Measurements from ENCODE around the gene NIF3L1.
"Not testable (repeated sequence)": the region's sequence is repeated elsewhere in the genome, so short reads cannot be mapped to it uniquely, and the experiment has no call there.

NIF3L1 gene

GRCh38 chr2:200871151-200871550 is 18.0 kb upstream of the NIF3L1 start:
- in situ Hi-C loops (cut with MboI; ENCODE audit: low sequenced_read_pairs), result no loop called here

DNA sequence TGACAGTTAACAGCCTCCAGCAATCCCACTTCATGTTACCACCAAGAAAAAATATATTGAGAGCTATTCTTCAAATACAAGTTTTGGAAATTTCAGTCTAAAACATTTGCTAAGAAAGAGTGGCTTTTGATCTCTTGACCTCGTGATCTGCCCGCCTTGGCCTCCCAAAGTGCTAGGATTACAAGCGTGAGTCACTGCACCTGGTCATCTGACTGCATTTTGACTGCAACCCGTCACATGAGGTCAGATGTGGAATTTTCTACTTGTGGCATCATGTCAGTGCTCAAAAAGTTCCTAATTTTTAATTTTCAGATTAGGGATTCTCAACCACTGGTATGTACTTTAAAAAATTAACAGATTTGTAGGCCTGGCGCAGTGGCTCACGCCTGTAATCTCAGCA is 15.6 kb upstream of the NIF3L1 start:
- in situ Hi-C loops (cut with MboI; ENCODE audit: low sequenced_read_pairs), result no loop called here

DNA sequence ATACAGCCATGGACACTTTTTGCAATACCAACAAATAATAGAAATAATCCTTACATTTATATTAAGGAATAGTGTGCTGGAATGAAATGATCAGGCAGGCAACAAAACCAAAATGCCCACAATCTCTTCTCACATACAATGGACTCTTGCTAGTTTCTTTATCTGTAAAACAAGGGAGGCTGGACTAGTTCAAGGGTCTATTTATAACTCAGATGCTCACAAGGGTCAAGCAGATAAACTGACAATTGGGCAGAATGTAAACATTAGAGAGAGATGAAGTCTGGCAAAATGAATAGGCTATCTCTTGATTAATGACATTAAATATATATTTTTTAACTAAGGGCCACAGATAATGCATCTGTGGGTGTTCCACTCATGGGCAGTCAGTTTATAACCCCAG is 11.7 kb upstream of the NIF3L1 start:
- in situ Hi-C loops (cut with MboI; ENCODE audit: low sequenced_read_pairs), result no loop called here

- in situ Hi-C loops (cut with MboI; ENCODE audit: low sequenced_read_pairs), result no loop called here
Measured at GRCh38 chr2:200878289-200878880, 10.8 kb upstream of the NIF3L1 start.

DNA sequence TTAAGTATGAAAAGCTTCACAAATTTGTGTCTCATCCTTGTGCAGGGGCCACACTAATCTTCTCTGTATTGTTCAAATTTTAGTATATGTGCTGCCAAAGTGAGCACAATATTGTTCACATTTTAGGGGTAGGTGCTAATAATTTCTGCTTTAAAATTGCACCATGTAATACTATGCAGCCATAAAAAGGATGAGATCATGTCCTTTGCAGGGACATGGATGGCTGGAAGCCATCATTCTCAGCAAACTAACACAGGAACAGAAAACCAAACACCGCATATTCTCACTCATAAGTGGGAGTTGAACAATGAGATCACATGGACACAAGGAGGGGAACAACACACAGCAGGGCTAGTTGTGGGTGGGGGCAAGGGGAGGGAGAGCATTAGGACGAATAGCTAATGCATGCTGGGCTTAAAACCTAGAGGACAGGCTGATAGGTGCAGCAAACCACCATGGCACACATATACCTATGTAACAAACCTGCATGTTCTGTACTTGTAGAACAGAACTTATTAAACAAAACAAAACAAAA is 7.4 kb upstream of the NIF3L1 start:
- in situ Hi-C loops (cut with MboI; ENCODE audit: low sequenced_read_pairs), result not testable (repeated sequence)

DNA sequence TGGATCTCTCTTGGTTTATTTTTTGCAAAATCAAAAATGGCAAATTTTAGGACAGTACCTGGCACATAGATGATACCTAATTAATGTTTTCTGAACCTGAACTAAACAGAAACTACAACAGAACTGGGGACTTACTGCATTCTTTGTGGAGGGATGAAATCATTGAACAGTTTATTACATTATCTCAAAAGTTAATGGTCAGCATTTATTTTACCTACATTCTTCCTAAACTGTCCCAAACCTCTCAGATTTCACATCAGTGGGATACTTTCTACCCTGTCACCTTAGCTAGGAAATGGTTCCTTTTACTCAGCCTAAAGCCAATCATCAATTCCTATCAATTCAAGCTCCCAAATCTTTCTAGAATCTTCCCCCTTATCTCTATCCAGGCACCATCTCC is 10.3 kb downstream of the NIF3L1 start:
- in situ Hi-C loops (cut with MboI; ENCODE audit: low sequenced_read_pairs), result no loop called here

GRCh38 chr2:200901459-200902072 is 12.4 kb downstream of the NIF3L1 start:
- in situ Hi-C loops (cut with MboI; ENCODE audit: low sequenced_read_pairs), result no loop called here

- in situ Hi-C loops (cut with MboI; ENCODE audit: low sequenced_read_pairs), result no loop called here
Measured at GRCh38 chr2:200905618-200906296, 16.6 kb downstream of the NIF3L1 start.

- in situ Hi-C loops (cut with MboI; ENCODE audit: low sequenced_read_pairs), result no loop called here
Measured at GRCh38 chr2:200909958-200910357, 20.8 kb downstream of the NIF3L1 start.

DNA sequence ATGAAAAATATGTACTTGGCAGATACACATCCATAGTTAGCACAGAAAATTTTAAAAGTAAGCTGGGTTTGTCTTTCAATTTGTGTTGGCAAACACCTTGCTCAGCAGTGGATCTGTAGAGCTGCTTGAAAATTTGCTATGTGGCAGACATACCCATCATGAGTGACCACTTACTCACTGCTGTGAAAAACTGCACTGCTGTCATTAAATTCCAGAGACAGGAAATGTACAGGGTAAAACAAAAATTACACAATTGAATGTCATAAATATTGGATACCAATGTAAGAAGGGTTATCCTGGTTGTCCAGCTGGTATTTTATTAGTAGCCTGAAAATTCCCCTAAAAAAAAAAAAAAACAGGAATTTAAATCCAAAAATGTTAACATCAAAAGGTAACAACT is 24.5 kb downstream of the NIF3L1 start:
- in situ Hi-C loops (cut with MboI; ENCODE audit: low sequenced_read_pairs), result no loop called here

DNA sequence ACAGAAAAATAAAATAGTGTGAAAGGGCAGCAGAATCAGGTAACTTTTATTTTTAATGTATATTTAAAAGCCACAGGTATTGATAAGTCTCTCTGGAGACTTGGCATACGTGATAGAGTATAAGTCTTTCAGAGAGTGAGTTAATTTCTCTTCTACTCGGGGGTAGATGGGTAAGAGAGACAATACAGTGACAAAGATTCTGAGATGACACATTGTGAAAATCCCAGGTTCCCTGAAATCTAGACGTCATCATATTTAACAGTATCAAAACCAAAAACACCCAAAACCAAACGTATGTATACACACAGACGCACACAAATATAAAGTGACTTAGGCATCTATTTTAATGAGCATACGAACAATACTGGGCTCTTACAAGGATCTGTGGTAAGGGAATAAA is 33.3 kb downstream of the NIF3L1 start:
- in situ Hi-C loops (cut with MboI; ENCODE audit: low sequenced_read_pairs), result no loop called here

DNA sequence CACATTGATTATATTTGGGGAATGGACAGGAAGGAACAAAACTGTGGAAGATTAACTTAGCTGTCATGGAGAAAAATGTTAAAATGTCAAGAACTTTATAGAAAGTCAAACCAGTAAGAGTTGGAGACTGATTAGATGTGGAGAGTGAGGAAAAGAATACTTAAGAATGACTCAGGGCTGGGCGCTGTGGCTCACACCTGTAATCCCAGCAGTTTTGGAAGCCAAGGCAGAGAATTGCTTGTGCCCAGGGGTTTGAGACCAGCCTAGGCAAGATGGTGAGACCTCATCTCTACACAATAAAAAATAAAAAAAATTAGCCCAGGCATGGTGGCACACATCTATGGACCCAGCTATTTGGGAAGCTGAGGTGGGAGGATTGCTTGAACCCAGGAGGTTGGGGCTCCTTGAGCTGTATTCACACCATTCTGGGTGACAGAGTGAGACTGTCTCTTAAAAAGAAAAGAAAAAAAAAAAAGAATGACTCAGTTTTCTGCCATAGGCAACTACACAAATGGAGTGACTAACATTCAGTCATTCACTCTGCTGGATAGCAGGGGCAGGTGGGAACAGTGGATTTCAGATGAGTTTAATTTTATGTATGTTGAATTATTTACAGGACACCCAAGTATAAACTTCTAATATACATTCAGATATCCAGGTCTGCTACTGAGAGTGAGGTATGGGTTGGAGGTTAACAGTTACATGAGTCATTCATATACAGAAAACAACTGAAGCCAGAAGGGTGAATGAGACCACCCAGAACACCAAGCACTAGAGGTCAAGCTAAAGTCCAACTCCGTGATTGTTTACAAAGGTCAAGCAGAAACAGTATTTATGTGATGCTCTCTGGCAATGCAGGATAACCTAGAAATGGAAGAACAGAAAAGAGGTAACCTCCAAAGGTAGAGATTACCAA is 40.4 kb downstream of the NIF3L1 start:
- in situ Hi-C loops (cut with MboI; ENCODE audit: low sequenced_read_pairs), result no loop called here

DNA sequence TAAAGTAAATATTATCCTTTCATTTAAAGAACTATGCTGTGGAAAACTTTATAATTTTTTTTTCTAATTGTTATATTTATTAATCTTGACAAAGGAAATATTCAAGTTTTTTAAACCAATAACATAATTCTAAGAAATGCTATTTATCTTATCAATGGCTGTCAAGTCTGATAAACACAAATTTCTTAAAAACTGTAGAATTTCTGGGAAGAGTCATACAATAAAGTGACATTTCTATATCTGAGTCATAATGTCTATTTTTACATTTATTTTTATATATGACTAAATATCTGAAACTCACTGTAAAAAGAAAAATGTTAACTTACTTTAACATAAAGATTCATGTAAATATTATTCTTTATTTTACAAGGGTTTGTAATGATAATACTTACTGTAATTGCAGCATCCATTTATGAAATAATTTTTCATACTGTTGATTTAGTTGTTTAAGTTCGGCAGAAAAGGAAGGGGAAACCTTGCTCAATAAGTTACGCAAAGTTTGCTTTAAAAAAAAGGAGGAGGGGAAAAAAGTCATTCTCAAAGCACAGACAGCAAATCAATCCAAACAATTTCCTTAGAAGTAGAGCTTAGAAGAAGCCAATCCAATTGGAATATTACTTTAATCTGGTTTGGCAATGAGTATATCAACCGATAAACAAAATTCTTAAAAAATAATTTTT is 41.9 kb downstream of the NIF3L1 start:
- in situ Hi-C loops (cut with MboI; ENCODE audit: low sequenced_read_pairs), result no loop called here

DNA sequence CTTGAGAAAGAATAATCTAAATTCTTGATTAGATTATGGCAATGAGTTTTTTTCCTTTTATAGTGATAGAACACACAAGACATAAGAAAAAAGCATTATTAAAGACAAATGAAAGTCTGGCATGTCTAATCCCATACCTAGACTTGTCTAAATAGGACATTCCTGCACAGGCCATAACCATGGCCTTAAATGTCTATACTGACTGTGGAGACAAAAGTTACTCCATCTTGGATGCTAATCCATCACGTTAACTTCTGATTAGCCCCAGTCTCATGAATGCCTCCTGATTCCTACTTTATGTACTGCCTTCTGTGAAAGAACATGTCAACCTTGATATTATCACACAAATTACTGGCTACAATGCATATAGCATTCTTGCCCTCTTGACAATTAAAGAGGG is 50.7 kb downstream of the NIF3L1 start:
- in situ Hi-C loops (cut with MboI; ENCODE audit: low sequenced_read_pairs), result no loop called here

- in situ Hi-C loops (cut with MboI; ENCODE audit: low sequenced_read_pairs), result no loop called here
Measured at GRCh38 chr2:200943527-200944105, 54.4 kb downstream of the NIF3L1 start.

- in situ Hi-C loops (cut with MboI; ENCODE audit: low sequenced_read_pairs), result no loop called here
Measured at GRCh38 chr2:200944467-200945394, 55.6 kb downstream of the NIF3L1 start.

- in situ Hi-C loops (cut with MboI; ENCODE audit: low sequenced_read_pairs), result no loop called here
Measured at GRCh38 chr2:200945395-200945729, 56.2 kb downstream of the NIF3L1 start.

GRCh38 chr2:200950378-200950777 is 61.2 kb downstream of the NIF3L1 start:
- in situ Hi-C loops (cut with MboI; ENCODE audit: low sequenced_read_pairs), result no loop called here

All from hTERT RPE-1 (cell line).